Pancreas (tissue), 10 donors: ENCODE measurements around the gene SLC36A3. TPM values are rescaled to one million over a fixed set of nuclear protein-coding genes. Genes with fewer than 3 reads are reported as not detected.

Experiments
- ATAC-seq, 4 donors: fragments of 200-7000 bp; cut with Tn5 transposase; one replicate each; pipeline versions ENCODE4 v1.8.0 to v1.9.1; 2020; ENCODE audit warnings: mild to moderate bottlenecking in 4 of 4, moderate library complexity in 4 of 4
- DNase-seq, 6 donors: peaks; one replicate each; pipeline ENCODE4 v3.0.0-alpha.2; 2020
- FAIRE-seq: peaks from 2 replicates; lab custom pipeline; 2012; peaks lifted over from hg19 to GRCh38; lab: Jason Lieb, UNC
- H3K27ac ChIP-seq, 4 donors: fragments of 200-600 bp; sonication (generic); 1 replicate in 3 of 4; 2 replicates in 1 of 4; pipeline versions ENCODE4 v1.5.0 to v1.8.0; 2020
- H3K27me3 ChIP-seq, 4 donors: fragments of 200-600 bp; one replicate each; pipeline ENCODE4 v1.8.0; 2021
- H3K36me3 ChIP-seq, 3 donors: fragments of 200-600 bp; sonication (generic) in 1 of 3; one replicate each; pipeline versions ENCODE4 v1.5.0 to v1.8.0; 2020 to 2021
- H3K4me1 ChIP-seq, 3 donors: fragments of 200-600 bp; one replicate each; pipeline ENCODE4 v1.8.0; 2021
- H3K4me3 ChIP-seq, 4 donors: fragments of 200-600 bp; sonication (generic) in 2 of 4; one replicate each; pipeline versions ENCODE4 v1.5.0 to v1.8.0; 2020 to 2021
- H3K9me3 ChIP-seq, 4 donors: fragments of 200-600 bp; one replicate each; pipeline ENCODE4 v1.8.0; 2021
- CTCF ChIP-seq, 4 donors: fragments of 200-600 bp; sonication (generic) in 3 of 4; IDR thresholded peaks; one replicate each; pipeline versions ENCODE4 v1.5.0 to v1.8.0; 2021; ENCODE audit warnings: antibody characterized with exemption in 4 of 4
- WGBS, 2 donors: extraction: QIAGEN DNeasy Blood & Tissue Kit; methylation state at CpG; one replicate each; pipeline ENCODE4 v1.1.7; 2013; 5-methylcytosine and 5-hydroxymethylcytosine counted together
- intact Hi-C, 3 donors: fragments of 100-400 bp; cut with DNase I; formaldehyde crosslinking; loops; one replicate each; pipeline versions ENCODE4 v1.11.1 to v1.14.2; 2022
- polyA plus RNA-seq, 2 donors: library from polyadenylated mRNA; stranded (reverse); fragments of 200-250 nt; gene quantifications; one replicate each; pipeline ENCODE4 v1.2.3, GENCODE V29; 2013
- total RNA-seq, 6 donors: library from RNA; stranded (reverse); fragmentation: NEBNext Ultra II Directional in 4 of 6; extraction: Animal tissue kit (Norgen Biotek cat#: 25700) in 4 of 6; gene quantifications; one replicate each; pipeline versions ENCODE4 v1.2.1 to v1.2.4, GENCODE V29; 2021 to 2023
- donor health status: healthy with polysubstance abuse.
- donor health status: DM: no; HTN: no; CAD: no; lungs with moderate emphysema.
- donor health status: DM: no; HTN: no; CAD: no.
- donor health status: control.
- donor health status: control.
- donor health status: Bipolar disorder and iron deficiency.
- donor health status: DM: yes; HTN: yes; CAD: no.
- donor health status: DM: no; HTN: no; CAD: no.
- donor health status: DM: no; HTN: no; CAD: no.
- donor health status: DM: yes; HTN: yes; CAD: no.

SLC36A3 gene
- total and polyA plus RNA-seq, 8 donors: not detected

GRCh38 chr5:151296478-151296830 is 7.1 kb downstream of the SLC36A3 start:
- FAIRE-seq (no peak), DNase-seq (no peak), ATAC-seq (no peak)
- no peak for TF ChIP-seq CTCF (IDR thresholded peaks at IDR 0.05)
- H3K4me3 ChIP-seq: no peak overlapping the region
- no peak overlapping the region for H3K27ac ChIP-seq
- no peaks in the 10 kb centered on the region for H3K4me1 ChIP-seq
- H3K36me3 ChIP-seq: no peaks in the 10 kb centered on the region
- WGBS, 2 donors: 28 to 43% methylated on average over 1 of the region's 1 CpG
- intact Hi-C loops: no loop called here
- no peaks in the 10 kb centered on the region for H3K9me3 ChIP-seq
- peaks cover 0 to 4% (median 0%) of the 10 kb centered on the region in 4 donors for H3K27me3 ChIP-seq

GRCh38 chr5:151295791-151296477 is 7.6 kb downstream of the SLC36A3 start:
- Histone ChIP-seq H3K27me3 (peaks cover 0 to 4% (median 0%) of the 10 kb centered on the region in 4 donors), H3K9me3 (no peaks in the 10 kb centered on the region), H3K36me3 (no peaks in the 10 kb centered on the region), H3K27ac (no peak overlapping the region), H3K4me3 (no peak overlapping the region), H3K4me1 (no peaks in the 10 kb centered on the region)
- 55 to 66% methylated on average over 7 of the region's 7 CpGs for WGBS, 2 donors
- FAIRE-seq: no peak
- intact Hi-C loops: no loop called here
- TF ChIP-seq CTCF (IDR thresholded peaks at IDR 0.05): no peak
- DNase-seq: no peak
- no peak for ATAC-seq

GRCh38 chr5:151295138-151295537 is 8.4 kb downstream of the SLC36A3 start:
- no peak for FAIRE-seq

GRCh38 chr5:151293624-151294023 is 9.9 kb downstream of the SLC36A3 start:
- H3K9me3 ChIP-seq: no peaks in the 10 kb centered on the region
- no peak for TF ChIP-seq CTCF (IDR thresholded peaks at IDR 0.05)
- H3K4me3 ChIP-seq: no peak overlapping the region
- 51 to 56% methylated on average over 4 of the region's 4 CpGs for WGBS, 2 donors
- FAIRE-seq: no peak
- H3K27me3 ChIP-seq: no peaks in the 10 kb centered on the region
- no peaks in the 10 kb centered on the region for H3K36me3 ChIP-seq
- H3K4me1 ChIP-seq: no peaks in the 10 kb centered on the region
- DNase-seq: no peak
- intact Hi-C loops: no loop called here
- no peak for ATAC-seq
- no peak overlapping the region for H3K27ac ChIP-seq

More at GRCh38 chr5:151295138-151295537, 8.4 kb downstream of the SLC36A3 start:
- H3K9me3 ChIP-seq: no peaks in the 10 kb centered on the region
- no peak for ATAC-seq
- no peaks in the 10 kb centered on the region for H3K36me3 ChIP-seq
- no peak overlapping the region for H3K27ac ChIP-seq
- 56 to 63% methylated on average over 5 of the region's 5 CpGs for WGBS, 2 donors
- intact Hi-C loops: no loop called here
- peaks cover 0 to 4% (median 0%) of the 10 kb centered on the region in 4 donors for H3K27me3 ChIP-seq
- no peak overlapping the region for H3K4me3 ChIP-seq
- no peaks in the 10 kb centered on the region for H3K4me1 ChIP-seq
- DNase-seq: no peak
- TF ChIP-seq CTCF (IDR thresholded peaks at IDR 0.05): no peak

- no peaks in the 10 kb centered on the region for H3K36me3 ChIP-seq
- H3K27ac ChIP-seq: no peak overlapping the region
- ATAC-seq: peak in 2 of 4 donors; percentile 45 to 53
- no peak for FAIRE-seq
- intact Hi-C loops: no loop called here
- H3K27me3 ChIP-seq: no peaks in the 10 kb centered on the region
- TF ChIP-seq CTCF (IDR thresholded peaks at IDR 0.05): no peak
- no peak overlapping the region for H3K4me3 ChIP-seq
- H3K9me3 ChIP-seq: no peaks in the 10 kb centered on the region
- H3K4me1 ChIP-seq: no peaks in the 10 kb centered on the region
- DNase-seq: no peak
- WGBS, 2 donors: 50 to 77% methylated on average over 2 of the region's 2 CpGs
Measured at GRCh38 chr5:151288180-151288579, 15.4 kb downstream of the SLC36A3 start.
